CD4-positive, CD25-positive, alpha-beta regulatory T cell (primary cell): ENCODE measurements around the gene SLC37A3. TPM values are rescaled to one million over a fixed set of nuclear protein-coding genes. Genes with fewer than 3 reads are reported as not detected.
"Not testable (repeated sequence)": the region's sequence is repeated elsewhere in the genome, so short reads cannot be mapped to it uniquely, and the experiment has no call there.

Source experiments
- ATAC-seq, 2 donors: fragments of 150-1000 bp; cut with Tn5 transposase; one replicate each; pipeline ENCODE4 v1.10.0; 2021; ENCODE audit warnings: low read depth in 2 of 2, moderate number of reproducible peaks in 2 of 2, moderate library complexity in 1 of 2
- DNase-seq, 3 donors: peaks; one replicate each; pipeline versions ENCODE4 v3.0.0 to v3.0.0-alpha.2; 2012 to 2022; ENCODE audit warnings: mixed read lengths in 1 of 3
- H3K27ac ChIP-seq: one replicate; pipeline ENCODE4 v1.7.0; 2013; ENCODE audit warnings: mild to moderate bottlenecking, low read length; ENCODE audit not compliant: insufficient read depth, poor library complexity, severe bottlenecking
- H3K27me3 ChIP-seq: one replicate; pipeline ENCODE4 v1.7.0; 2013; ENCODE audit warnings: low read length; ENCODE audit not compliant: control insufficient read depth, insufficient read depth
- H3K36me3 ChIP-seq: one replicate; pipeline ENCODE4 v1.7.0; 2013; ENCODE audit warnings: mild to moderate bottlenecking, low read length, moderate library complexity; ENCODE audit not compliant: control insufficient read depth, insufficient read depth
- H3K4me1 ChIP-seq: 2 replicates; pipeline ENCODE4 v1.7.0; 2013; ENCODE audit warnings: mild to moderate bottlenecking, low read length; ENCODE audit not compliant: insufficient read depth, control insufficient read depth, poor library complexity, severe bottlenecking
- H3K4me3 ChIP-seq: one replicate; pipeline ENCODE4 v1.7.0; 2013; ENCODE audit warnings: low read depth, mild to moderate bottlenecking, low read length, moderate library complexity
- H3K9me3 ChIP-seq, 2 experiments: 1 replicate in 1 of 2; 2 replicates in 1 of 2; pipeline ENCODE4 v1.7.0; 2013; ENCODE audit warnings: low read length in 2 of 2, mild to moderate bottlenecking in 1 of 2, moderate library complexity in 1 of 2; ENCODE audit not compliant: control insufficient read depth in 2 of 2
- H3K27ac Mint-ChIP-seq, 3 donors: one replicate each; pipeline ENCODE4 v1.8.0; 2020 to 2022; ENCODE audit warnings: mild to moderate bottlenecking in 3 of 3, mixed read lengths in 3 of 3, moderate library complexity in 2 of 3
- H3K27me3 Mint-ChIP-seq: one replicate; pipeline ENCODE4 v1.8.0; 2022; ENCODE audit warnings: mild to moderate bottlenecking, mixed read lengths
- H3K36me3 Mint-ChIP-seq: one replicate; pipeline ENCODE4 v1.8.0; 2020; ENCODE audit warnings: mixed read lengths
- H3K4me1 Mint-ChIP-seq, 4 donors: one replicate each; pipeline ENCODE4 v1.8.0; 2020 to 2022; ENCODE audit warnings: mixed read lengths in 4 of 4, mild to moderate bottlenecking in 1 of 4
- H3K4me3 Mint-ChIP-seq, 4 donors: one replicate each; pipeline ENCODE4 v1.8.0; 2020 to 2022; ENCODE audit warnings: mild to moderate bottlenecking in 4 of 4, mixed read lengths in 4 of 4, moderate library complexity in 3 of 4
- H3K9me3 Mint-ChIP-seq, 7 donors: one replicate each; pipeline ENCODE4 v1.8.0; 2020 to 2022; ENCODE audit warnings: mixed read lengths in 7 of 7, mild to moderate bottlenecking in 3 of 7, moderate library complexity in 2 of 7
- polyA plus RNA-seq, 4 donors: library from polyadenylated mRNA; unstranded; fragments of 300-500 nt; fragmentation: Illumina TruSeq; gene quantifications; one replicate each; pipeline ENCODE4 v1.2.3, GENCODE V29; 2021
- total RNA-seq: library from RNA; stranded (reverse); gene quantifications from one replicate; pipeline ENCODE4 v1.2.3, GENCODE V29; 2022

The SLC37A3 gene
- total and polyA plus RNA-seq, 5 donors from 2014 or later: 13.0 to 44.7 (median 15.5) TPM

- Histone ChIP-seq H3K4me3 (no peak overlapping the region), H3K4me1 (no peaks in the 10 kb centered on the region), H3K9me3 (no peaks in the 10 kb centered on the region), H3K36me3 (no peaks in the 10 kb centered on the region), H3K27ac (no peak overlapping the region), H3K27me3 (no peaks in the 10 kb centered on the region)
- H3K9me3 Mint-ChIP-seq: no peaks in the 10 kb centered on the region
- no peaks in the 10 kb centered on the region for H3K36me3 Mint-ChIP-seq
- no peak for DNase-seq
- no peak for ATAC-seq
- H3K4me1 Mint-ChIP-seq: no peaks in the 10 kb centered on the region
- no peak overlapping the region for H3K4me3 Mint-ChIP-seq
- no peaks in the 10 kb centered on the region for H3K27me3 Mint-ChIP-seq
- H3K27ac Mint-ChIP-seq: no peak overlapping the region
Measured at GRCh38 chr7:140433396-140433795, 35.1 kb upstream of the SLC37A3 start.

DNA sequence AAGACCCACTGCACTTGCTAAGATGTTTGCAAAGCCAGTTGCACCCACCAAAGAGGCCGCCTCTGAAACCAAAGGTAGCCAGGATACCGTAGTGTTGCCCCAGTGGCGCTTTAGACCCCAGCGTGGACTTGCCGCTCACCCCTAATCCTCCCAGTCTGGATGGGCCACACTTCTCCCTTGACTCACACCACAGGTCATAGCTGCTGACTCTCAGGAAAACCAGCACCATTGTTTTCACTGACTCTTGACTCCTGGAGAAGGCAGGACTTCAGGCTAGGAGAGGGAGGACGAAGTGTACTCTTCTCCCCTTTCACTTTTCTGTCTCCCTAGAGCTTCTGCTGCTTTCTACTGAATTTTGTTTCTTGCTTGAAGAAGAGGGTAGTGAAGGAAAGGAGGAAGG is 27.8 kb upstream of the SLC37A3 start:
- ATAC-seq: no peak
- no peaks in the 10 kb centered on the region for H3K27me3 Mint-ChIP-seq
- Histone ChIP-seq H3K36me3 (peaks cover 6% of the 10 kb centered on the region), H3K27me3 (no peaks in the 10 kb centered on the region), H3K4me1 (no peaks in the 10 kb centered on the region), H3K9me3 (no peaks in the 10 kb centered on the region), H3K4me3 (no peak overlapping the region), H3K27ac (no peak overlapping the region)
- peak overlapping the region in 2 of 3 donors; percentile 33 to 60 for H3K27ac Mint-ChIP-seq
- peaks cover 13% of the 10 kb centered on the region for H3K36me3 Mint-ChIP-seq
- H3K4me3 Mint-ChIP-seq: no peak overlapping the region
- peaks cover 0 to 2% (median 0%) of the 10 kb centered on the region in 4 donors for H3K4me1 Mint-ChIP-seq
- no peak for DNase-seq
- no peaks in the 10 kb centered on the region for H3K9me3 Mint-ChIP-seq

GRCh38 chr7:140425718-140426117 is 27.4 kb upstream of the SLC37A3 start:
- Histone ChIP-seq H3K27me3 (no peaks in the 10 kb centered on the region), H3K36me3 (peaks cover 6% of the 10 kb centered on the region), H3K9me3 (no peaks in the 10 kb centered on the region), H3K27ac (no peak overlapping the region), H3K4me3 (no peak overlapping the region), H3K4me1 (no peaks in the 10 kb centered on the region)
- Mint-ChIP-seq H3K36me3 (peaks cover 13% of the 10 kb centered on the region), H3K4me3 (no peak overlapping the region), H3K9me3 (no peaks in the 10 kb centered on the region), H3K27ac (peak overlapping the region in 1 of 3 donors; percentile 60), H3K4me1 (peaks cover 0 to 2% (median 0%) of the 10 kb centered on the region in 4 donors), H3K27me3 (no peaks in the 10 kb centered on the region)
- DNase-seq: no peak
- ATAC-seq: no peak

- H3K27me3 ChIP-seq: no peaks in the 10 kb centered on the region
- Mint-ChIP-seq H3K4me1 (peaks cover 0 to 6% (median 3%) of the 10 kb centered on the region in 4 donors), H3K4me3 (no peak overlapping the region), H3K27ac (peak overlapping the region in 2 of 3 donors; percentile 8 to 20), H3K9me3 (no peaks in the 10 kb centered on the region), H3K27me3 (no peaks in the 10 kb centered on the region), H3K36me3 (peaks cover 13% of the 10 kb centered on the region)
- H3K36me3 ChIP-seq: peaks cover 6% of the 10 kb centered on the region
- no peaks in the 10 kb centered on the region for H3K9me3 ChIP-seq
- no peak for ATAC-seq
- H3K4me3 ChIP-seq: no peak overlapping the region
- H3K4me1 ChIP-seq: no peaks in the 10 kb centered on the region
- H3K27ac ChIP-seq: no peak overlapping the region
- DNase-seq: no peak
Measured at GRCh38 chr7:140423501-140423900, 25.2 kb upstream of the SLC37A3 start.

GRCh38 chr7:140421521-140421920 is 23.2 kb upstream of the SLC37A3 start:
- Mint-ChIP-seq H3K36me3 (peaks cover 8% of the 10 kb centered on the region), H3K4me3 (no peak overlapping the region), H3K4me1 (peaks cover 0 to 14% (median 7%) of the 10 kb centered on the region in 4 donors), H3K27me3 (no peaks in the 10 kb centered on the region), H3K9me3 (no peaks in the 10 kb centered on the region), H3K27ac (no peak overlapping the region)
- Histone ChIP-seq H3K4me1 (no peaks in the 10 kb centered on the region), H3K27ac (no peak overlapping the region), H3K4me3 (no peak overlapping the region), H3K27me3 (no peaks in the 10 kb centered on the region), H3K36me3 (peaks cover 6% of the 10 kb centered on the region), H3K9me3 (no peaks in the 10 kb centered on the region)
- no peak for DNase-seq
- ATAC-seq: no peak

- H3K9me3 ChIP-seq: no peaks in the 10 kb centered on the region
- peaks cover 15% of the 10 kb centered on the region for H3K36me3 Mint-ChIP-seq
- H3K27me3 Mint-ChIP-seq: no peaks in the 10 kb centered on the region
- ATAC-seq: no peak
- H3K27me3 ChIP-seq: no peaks in the 10 kb centered on the region
- no peak overlapping the region for H3K27ac ChIP-seq
- H3K9me3 Mint-ChIP-seq: no peaks in the 10 kb centered on the region
- H3K4me3 ChIP-seq: no peak overlapping the region
- peaks cover 0 to 14% (median 7%) of the 10 kb centered on the region in 4 donors for H3K4me1 Mint-ChIP-seq
- no peak for DNase-seq
- H3K4me1 ChIP-seq: no peaks in the 10 kb centered on the region
- H3K27ac Mint-ChIP-seq: peak overlapping the region in 1 of 3 donors; percentile 27
- H3K4me3 Mint-ChIP-seq: no peak overlapping the region
- H3K36me3 ChIP-seq: peaks cover 4% of the 10 kb centered on the region
Measured at GRCh38 chr7:140418653-140419052, 20.3 kb upstream of the SLC37A3 start.

GRCh38 chr7:140418156-140418472 is 19.8 kb upstream of the SLC37A3 start:
- not testable (repeated sequence) for H3K9me3 ChIP-seq, DNase-seq, H3K27me3 ChIP-seq, H3K9me3 Mint-ChIP-seq, H3K36me3 ChIP-seq, H3K4me1 ChIP-seq, ATAC-seq, H3K4me3 Mint-ChIP-seq, H3K27me3 Mint-ChIP-seq, H3K27ac ChIP-seq, H3K4me3 ChIP-seq
- Mint-ChIP-seq H3K36me3 (peaks cover 14% of the 10 kb centered on the region), H3K27ac (peak overlapping the region in 1 of 3 donors; percentile 72), H3K4me1 (peaks cover 0 to 14% (median 7%) of the 10 kb centered on the region in 4 donors)

DNA sequence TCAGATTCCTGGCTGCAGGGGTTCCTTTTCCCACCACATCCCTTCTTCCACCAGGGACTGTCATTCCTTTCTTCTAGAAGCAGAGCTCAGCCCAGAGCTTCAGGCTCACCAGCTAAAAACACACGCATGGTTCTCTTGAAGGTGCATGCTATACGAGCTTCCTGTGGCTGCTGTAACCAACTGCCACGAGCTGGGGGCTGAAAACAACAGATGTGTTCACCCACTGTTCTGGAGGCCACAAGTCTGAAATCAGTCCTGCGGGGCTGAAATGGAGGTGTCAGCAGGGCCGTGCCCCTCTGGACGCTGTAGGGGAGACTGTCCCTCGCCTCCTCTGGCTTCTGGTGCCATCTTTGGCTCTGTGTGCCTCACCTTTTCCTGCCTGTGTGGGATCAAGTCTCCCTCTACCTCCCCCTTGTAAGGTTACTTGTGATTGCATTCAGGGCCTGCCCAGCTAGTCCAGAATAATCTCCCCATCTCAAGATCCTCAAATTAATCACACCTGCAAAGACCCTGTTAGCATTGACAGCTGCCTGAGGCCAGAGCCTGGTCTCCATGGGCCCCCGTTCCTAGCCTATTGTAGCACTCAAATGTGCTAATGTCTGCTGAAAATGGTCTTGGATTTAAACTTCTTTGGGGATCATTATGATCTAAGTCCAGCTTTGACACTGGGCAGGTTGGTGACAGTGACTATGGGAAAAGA is 19.3 kb upstream of the SLC37A3 start:
- no peaks in the 10 kb centered on the region for H3K9me3 ChIP-seq
- H3K4me1 ChIP-seq: no peaks in the 10 kb centered on the region
- Mint-ChIP-seq H3K27me3 (no peaks in the 10 kb centered on the region), H3K4me3 (no peak overlapping the region), H3K9me3 (no peaks in the 10 kb centered on the region), H3K27ac (peak overlapping the region; percentile 15 to 72 (median 60)), H3K36me3 (peaks cover 16% of the 10 kb centered on the region), H3K4me1 (peaks cover 0 to 14% (median 7%) of the 10 kb centered on the region in 4 donors)
- H3K27ac ChIP-seq: no peak overlapping the region
- DNase-seq (peak in 1 of 3 donors; percentile 79), ATAC-seq (peak; percentile 68 to 69)
- no peak overlapping the region for H3K4me3 ChIP-seq
- H3K27me3 ChIP-seq: no peaks in the 10 kb centered on the region
- peaks cover 4% of the 10 kb centered on the region for H3K36me3 ChIP-seq
